HepG2 (cell line): ENCODE data around the gene SNX15. TPM values are rescaled to one million over a fixed set of nuclear protein-coding genes. Genes with fewer than 3 reads are reported as not detected.

Experiments
- ATAC-seq: fragments of 200-7000 bp; cut with Tn5 transposase; 3 replicates; pipeline ENCODE4 v1.9.1; 2020; ENCODE audit warnings: mild to moderate bottlenecking, moderate library complexity
- BruUV-seq: library from RNA; stranded (reverse); fragments of 400-500 nt; replicated peaks from 2 replicates; lab custom pipeline; 2021; lab: Mats Ljungman, UMichigan
- CTCF ChIA-PET: fragments of 300-600 bp; formaldehyde crosslinking; extraction: SDS; loops from one replicate; lab custom pipeline; 2021; ENCODE audit warnings: low total read pairs, inconsistent platforms, low intra/inter-chr PET ratio; lab: Yijun Ruan, JAX
- POLR2A ChIA-PET: fragments of 350-600 bp; sonication (Branson Sonifier 250); formaldehyde crosslinking; loops from one replicate; lab custom pipeline; 2020; ENCODE audit warnings: antibody characterized with exemption, inconsistent platforms; lab: Yijun Ruan, JAX
- DNase-seq: peaks from one replicate; pipeline ENCODE4 v3.0.0-alpha.2; 2015; ENCODE audit warnings: low spot score
- FAIRE-seq: peaks from 3 replicates; lab custom pipeline; 2011; peaks lifted over from hg19 to GRCh38; lab: Jason Lieb, UNC
- H2AFZ ChIP-seq: one replicate; pipeline ENCODE4 v1.6.1; 2011; ENCODE audit warnings: low read length, inconsistent platforms
- H3K27ac ChIP-seq: fragments of 300-600 bp; 3 replicates; pipeline ENCODE4 v1.8.0; 2011; ENCODE audit warnings: mixed run types, mild to moderate bottlenecking, mixed read lengths, low read length, inconsistent platforms; ENCODE audit not compliant: insufficient read depth; ENCODE audit errors: extremely low read length
- H3K27me3 ChIP-seq, 2 experiments: fragments of 200-600 bp in 1 of 2; 2 replicates in 1 of 2; 3 replicates in 1 of 2; pipeline versions ENCODE4 v1.6.0 to v1.8.0; 2011; ENCODE audit warnings: low read length in 2 of 2, mild to moderate bottlenecking in 2 of 2, moderate library complexity in 2 of 2, inconsistent platforms in 1 of 2; ENCODE audit not compliant: insufficient read depth in 2 of 2, control insufficient read depth in 1 of 2
- H3K36me3 ChIP-seq, 2 experiments: fragments of 200-600 bp in 1 of 2; replicated peaks in 1 of 2; 2 replicates in 1 of 2; 3 replicates in 1 of 2; pipeline versions ENCODE4 v1.5.1 to v1.8.0; 2011; ENCODE audit warnings: low read length in 2 of 2, inconsistent platforms in 1 of 2; ENCODE audit not compliant: insufficient read depth in 2 of 2, control insufficient read depth in 1 of 2
- H3K4me1 ChIP-seq: 2 replicates; pipeline ENCODE4 v1.5.1; 2012; ENCODE audit warnings: low read length, inconsistent platforms; ENCODE audit not compliant: insufficient read depth
- H3K4me2 ChIP-seq: 2 replicates; pipeline ENCODE4 v1.6.0; 2011; ENCODE audit warnings: low read depth, low read length, inconsistent platforms
- H3K4me3 ChIP-seq, 3 experiments: fragments of 200-600 bp in 1 of 3; sonication (generic), shearing (Covaris generic) in 1 of 3; replicated peaks in 1 of 3; 2 replicates each; pipeline ENCODE4 v1.5.1; 2011 to 2016; ENCODE audit warnings: low read length in 3 of 3, inconsistent platforms in 2 of 3, low read depth in 2 of 3, mild to moderate bottlenecking in 2 of 3, control low read depth in 1 of 3, mixed read lengths in 1 of 3; ENCODE audit not compliant: insufficient read depth in 1 of 3
- H3K79me2 ChIP-seq: one replicate; pipeline ENCODE4 v1.6.1; 2011; ENCODE audit warnings: low read length, inconsistent platforms; ENCODE audit not compliant: insufficient read depth
- H3K9ac ChIP-seq: 2 replicates; pipeline ENCODE4 v1.6.0; 2011; ENCODE audit warnings: mild to moderate bottlenecking, low read depth, low read length, inconsistent platforms; ENCODE audit not compliant: insufficient read depth
- H3K9me3 ChIP-seq: 2 replicates; pipeline ENCODE4 v1.5.1; 2012; ENCODE audit warnings: mild to moderate bottlenecking, low read length
- H4K20me1 ChIP-seq: 2 replicates; pipeline ENCODE4 v1.6.0; 2011; ENCODE audit warnings: inconsistent platforms, mild to moderate bottlenecking, low read length, moderate library complexity; ENCODE audit not compliant: insufficient read depth
- MYNN ChIP-seq: sonication (generic); formaldehyde crosslinking; IDR thresholded peaks from 2 replicates; pipeline ENCODE4 v1.4.0; 2020; ENCODE audit warnings: mild to moderate bottlenecking, low read depth, missing genetic modification reagents
- WGBS: methylation state at CpG from one replicate; pipeline ENCODE4 v1.1.6; 2017; ENCODE audit warnings: low lambda C conversion rate; 5-methylcytosine and 5-hydroxymethylcytosine counted together
- in situ Hi-C: cut with HindIII; loops from 2 replicates; pipeline ENCODE4 v1.10.0; 2017; ENCODE audit warnings: low pct_unique_long_range_greater_than_20kb; ENCODE audit not compliant: extremely low pct_ligation_motif_present
- intact Hi-C: fragments of 100-400 bp; cut with micrococcal nuclease; formaldehyde crosslinking; loops from one replicate; pipeline ENCODE4 v1.10.0; 2022; ENCODE audit not compliant: unreplicated experiment
- polyA plus RNA-seq, 8 experiments: library from polyadenylated mRNA; depleted of rRNA in 3 of 8; stranded (reverse) in 7 of 8; unstranded in 1 of 8; fragments of >200 nt; fragmentation: Illumina TruSeq in 4 of 8; extraction: Trizol in 4 of 8; gene quantifications; 2 replicates each; pipeline versions ENCODE4 v1.2.1 to v1.2.3, GENCODE V29; 2011 to 2016; ENCODE audit warnings: low read depth in 4 of 8, missing spikeins in 1 of 8, mixed read lengths in 1 of 8; ENCODE audit not compliant: insufficient read depth in 1 of 8
- total RNA-seq, 5 experiments: library from RNA; depleted of rRNA; stranded (reverse); fragments of >200 nt; fragmentation: Illumina TruSeq; extraction: Trizol; gene quantifications; 2 replicates each; pipeline ENCODE4 v1.2.3, GENCODE V29; 2016; ENCODE audit warnings: low read depth in 1 of 5
- TF ChIP-seq, protein P1 (sequence below): sonication (generic); formaldehyde crosslinking; IDR thresholded peaks from 2 replicates; pipeline ENCODE4 v1.4.0; 2020; ENCODE audit warnings: missing genetic modification reagents, borderline replicate concordance

The SNX15 gene
- total and polyA plus RNA-seq, 2 of the 13 experiments (the other 11 are each of a cell fraction or from before 2014, with no cell fraction given) = 19.1 to 22.6 TPM

DNA sequence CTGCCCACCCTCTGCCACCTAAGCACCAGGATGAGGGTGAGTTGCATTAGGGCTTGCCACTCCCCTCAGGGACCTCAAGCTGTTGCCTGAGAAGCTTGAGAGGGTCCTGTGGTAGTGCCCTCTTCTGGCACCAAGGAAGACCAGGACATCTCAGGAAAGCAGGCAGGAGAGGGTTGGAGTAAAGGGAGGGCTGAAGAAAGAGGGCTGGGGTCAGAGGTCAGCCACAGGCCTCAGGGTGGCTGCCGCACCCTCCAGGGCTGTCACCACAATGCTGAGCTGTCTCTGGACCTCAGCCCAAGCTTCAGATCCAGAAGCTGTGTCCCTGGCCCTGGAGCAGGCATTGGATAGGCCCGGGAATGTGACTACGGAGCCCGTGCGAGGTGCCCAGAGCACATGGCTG lies 17.8 kb downstream of the SNX15 start (continued):
- TF ChIP-seq, protein P1, sequence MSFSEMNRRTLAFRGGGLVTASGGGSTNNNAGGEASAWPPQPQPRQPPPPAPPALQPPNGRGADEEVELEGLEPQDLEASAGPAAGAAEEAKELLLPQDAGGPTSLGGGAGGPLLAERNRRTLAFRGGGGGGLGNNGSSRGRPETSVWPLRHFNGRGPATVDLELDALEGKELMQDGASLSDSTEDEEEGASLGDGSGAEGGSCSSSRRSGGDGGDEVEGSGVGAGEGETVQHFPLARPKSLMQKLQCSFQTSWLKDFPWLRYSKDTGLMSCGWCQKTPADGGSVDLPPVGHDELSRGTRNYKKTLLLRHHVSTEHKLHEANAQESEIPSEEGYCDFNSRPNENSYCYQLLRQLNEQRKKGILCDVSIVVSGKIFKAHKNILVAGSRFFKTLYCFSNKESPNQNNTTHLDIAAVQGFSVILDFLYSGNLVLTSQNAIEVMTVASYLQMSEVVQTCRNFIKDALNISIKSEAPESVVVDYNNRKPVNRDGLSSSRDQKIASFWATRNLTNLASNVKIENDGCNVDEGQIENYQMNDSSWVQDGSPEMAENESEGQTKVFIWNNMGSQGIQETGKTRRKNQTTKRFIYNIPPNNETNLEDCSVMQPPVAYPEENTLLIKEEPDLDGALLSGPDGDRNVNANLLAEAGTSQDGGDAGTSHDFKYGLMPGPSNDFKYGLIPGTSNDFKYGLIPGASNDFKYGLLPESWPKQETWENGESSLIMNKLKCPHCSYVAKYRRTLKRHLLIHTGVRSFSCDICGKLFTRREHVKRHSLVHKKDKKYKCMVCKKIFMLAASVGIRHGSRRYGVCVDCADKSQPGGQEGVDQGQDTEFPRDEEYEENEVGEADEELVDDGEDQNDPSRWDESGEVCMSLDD (CRISPR knock-in tag) = no peak

DNA sequence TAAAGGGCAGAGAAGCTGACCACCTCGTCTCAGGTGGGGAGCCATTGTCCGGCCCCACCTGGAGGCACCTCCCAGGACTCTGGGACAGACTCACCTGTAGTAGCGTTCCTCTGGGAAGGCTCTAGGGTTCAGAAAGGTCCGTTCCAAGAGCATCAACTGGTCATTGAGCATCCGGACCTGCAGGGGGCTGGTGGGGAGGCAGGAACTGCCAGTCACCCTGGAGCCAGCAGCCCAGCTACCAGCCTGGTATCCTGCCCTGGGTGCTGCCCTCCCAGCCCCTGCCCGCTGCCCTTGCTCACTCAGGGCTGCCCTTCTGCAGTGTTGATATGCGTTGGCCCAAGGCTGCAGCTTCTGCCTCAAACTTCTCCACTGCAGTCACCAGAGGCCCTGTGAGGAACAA lies 18.5 kb downstream of the SNX15 start:
- in situ Hi-C loops (no loop called here), intact Hi-C loops (no loop called here)
- H3K9ac ChIP-seq = no peak overlapping the region
- H3K36me3 ChIP-seq = peaks cover 3 to 18% of the 10 kb centered on the region in 2 experiments; a peak in 3 of 5 replicates
- DNase-seq (no peak), FAIRE-seq (no peak), ATAC-seq (no peak)
- no peak for TF ChIP-seq MYNN
- H3K27ac ChIP-seq = no peak overlapping the region
- no peak overlapping the region for H3K4me3 ChIP-seq
- 100% methylated on average over 2 of the region's 7 CpGs for WGBS
- no peaks in the 10 kb centered on the region for H3K27me3 ChIP-seq
- POLR2A ChIA-PET = interaction anchor here (1.0 kb wide), 1 partner anchor 27 kb away, joined by 3 read pairs; no protein-coding TSS in a partner anchor
- H3K4me1 ChIP-seq = peaks cover 16% of the 10 kb centered on the region
- H3K4me2 ChIP-seq = no peak overlapping the region
- no TSS peak for BruUV-seq
- CTCF ChIA-PET = no interaction called here
- H2AFZ ChIP-seq = no peak overlapping the region
- peaks cover 10% of the 10 kb centered on the region for H3K79me2 ChIP-seq
- H4K20me1 ChIP-seq = no peaks in the 10 kb centered on the region
- no peaks in the 10 kb centered on the region for H3K9me3 ChIP-seq
